Hepatocyte (in vitro differentiated cells): Measurements from ENCODE around the gene PDE4B. TPM values are rescaled to one million over a fixed set of nuclear protein-coding genes. Genes with fewer than 3 reads are reported as not detected.

Source experiments
- DNase-seq: peaks from one replicate; pipeline ENCODE4 v3.0.0-alpha.2; 2016; ENCODE audit warnings: low spot score
- H2AFZ ChIP-seq: fragments of 200-600 bp; sonication (generic); 2 replicates; pipeline ENCODE4 v1.6.0; 2016; ENCODE audit warnings: antibody characterized with exemption, mild to moderate bottlenecking
- H3K27ac ChIP-seq: fragments of 200-600 bp; sonication (generic); 2 replicates; pipeline ENCODE4 v1.5.1; 2016; ENCODE audit warnings: mild to moderate bottlenecking
- H3K27me3 ChIP-seq: fragments of 200-600 bp; sonication (generic); 2 replicates; pipeline ENCODE4 v1.6.1; 2016
- H3K36me3 ChIP-seq: fragments of 200-600 bp; sonication (generic); replicated peaks from 2 replicates; pipeline ENCODE4 v1.5.1; 2016; ENCODE audit warnings: low read depth; ENCODE audit not compliant: insufficient read depth
- H3K4me1 ChIP-seq: fragments of 200-600 bp; sonication (generic); 2 replicates; pipeline ENCODE4 v1.5.1; 2016; ENCODE audit warnings: mild to moderate bottlenecking, moderate library complexity; ENCODE audit not compliant: insufficient read depth
- H3K4me2 ChIP-seq: fragments of 200-600 bp; sonication (generic); 2 replicates; pipeline ENCODE4 v1.6.0; 2016
- H3K4me3 ChIP-seq: fragments of 200-600 bp; sonication (generic); 2 replicates; pipeline ENCODE4 v1.5.1; 2016; ENCODE audit warnings: mild to moderate bottlenecking
- H3K79me2 ChIP-seq: fragments of 200-600 bp; sonication (generic); 2 replicates; pipeline ENCODE4 v1.6.0; 2017; ENCODE audit warnings: mild to moderate bottlenecking
- H3K9me2 ChIP-seq: fragments of 200-600 bp; sonication (generic); replicated peaks from 2 replicates; pipeline ENCODE4 v1.6.0; 2017; ENCODE audit warnings: mild to moderate bottlenecking; ENCODE audit not compliant: insufficient read depth
- H3K9me3 ChIP-seq: fragments of 200-600 bp; sonication (generic); 2 replicates; pipeline ENCODE4 v1.5.1; 2016; ENCODE audit warnings: low read depth, mild to moderate bottlenecking
- H4K20me1 ChIP-seq: fragments of 200-600 bp; sonication (generic); 2 replicates; pipeline ENCODE4 v1.6.0; 2016; ENCODE audit warnings: mild to moderate bottlenecking; ENCODE audit not compliant: insufficient read depth, poor library complexity, severe bottlenecking
- CTCF ChIP-seq: fragments of 200-600 bp; sonication (generic); IDR thresholded peaks from 2 replicates; pipeline ENCODE4 v1.5.1; 2016; ENCODE audit warnings: antibody characterized with exemption, mild to moderate bottlenecking; ENCODE audit not compliant: poor library complexity
- EZH2 ChIP-seq: fragments of 200-600 bp; sonication (generic); IDR thresholded peaks from 2 replicates; pipeline ENCODE4 v1.6.1; 2016; ENCODE audit warnings: antibody characterized with exemption, mild to moderate bottlenecking, borderline replicate concordance
- EZH2phosphoT487 ChIP-seq: fragments of 200-600 bp; sonication (generic); IDR thresholded peaks from one replicate; pipeline ENCODE4 v1.6.1; 2018; ENCODE audit warnings: antibody characterized with exemption, mild to moderate bottlenecking, low read depth, moderate library complexity; ENCODE audit not compliant: unreplicated experiment, severe bottlenecking
- WGBS: methylation state at CpG from one replicate; pipeline ENCODE4 v1.1.6; 2016; ENCODE audit warnings: low lambda C conversion rate; ENCODE audit errors: missing lambda C conversion rate; 5-methylcytosine and 5-hydroxymethylcytosine counted together
- polyA plus RNA-seq: library from polyadenylated mRNA; unstranded; fragments of >200 nt; fragmentation: Nextera tagmentation; extraction: Ambion mirVana; gene quantifications from 2 replicates; pipeline ENCODE4 v1.2.1, GENCODE V29; 2016
- total RNA-seq: library from RNA; depleted of rRNA; stranded (reverse); fragments of >200 nt; gene quantifications from 2 replicates; pipeline ENCODE4 v1.2.3, GENCODE V29; 2014

Gene PDE4B
- total and polyA plus RNA-seq, 2 experiments from 2014 or later: 1.8 to 3.4 TPM

- H3K4me1 ChIP-seq: no peaks in the 10 kb centered on the region
- no peak overlapping the region for H3K4me2 ChIP-seq
- no peaks in the 10 kb centered on the region for H3K27me3 ChIP-seq
- no peak for DNase-seq
- no peak overlapping the region for H3K4me3 ChIP-seq
- H3K27ac ChIP-seq: no peak overlapping the region
- H2AFZ ChIP-seq: no peak overlapping the region
- H3K79me2 ChIP-seq: no peaks in the 10 kb centered on the region
- H3K36me3 ChIP-seq: no peaks in the 10 kb centered on the region
- no peaks in the 10 kb centered on the region for H3K9me2 ChIP-seq
- no peaks in the 10 kb centered on the region for H4K20me1 ChIP-seq
- WGBS: 45% methylated on average over 4 of the region's 4 CpGs
- H3K9me3 ChIP-seq: no peaks in the 10 kb centered on the region
- TF ChIP-seq CTCF (no peak), EZH2 (no peak), EZH2phosphoT487 (no peak)
These were observed 87.9 kb downstream of the PDE4B start for GRCh38 chr1:65880611-65881010.

GRCh38 chr1:65881067-65881594 is 88.4 kb downstream of the PDE4B start:
- H3K4me1 ChIP-seq: no peaks in the 10 kb centered on the region
- 86% methylated on average over 2 of the region's 2 CpGs for WGBS
- no peak overlapping the region for H3K27ac ChIP-seq
- no peak for DNase-seq
- H3K9me3 ChIP-seq: no peaks in the 10 kb centered on the region
- H3K4me2 ChIP-seq: no peak overlapping the region
- no peaks in the 10 kb centered on the region for H3K79me2 ChIP-seq
- H4K20me1 ChIP-seq: no peaks in the 10 kb centered on the region
- no peaks in the 10 kb centered on the region for H3K9me2 ChIP-seq
- no peaks in the 10 kb centered on the region for H3K27me3 ChIP-seq
- no peak overlapping the region for H3K4me3 ChIP-seq
- H3K36me3 ChIP-seq: no peaks in the 10 kb centered on the region
- no peak overlapping the region for H2AFZ ChIP-seq
- TF ChIP-seq CTCF: no peak

- Histone ChIP-seq H3K4me2 (no peak overlapping the region), H3K9me3 (no peaks in the 10 kb centered on the region), H2AFZ (no peak overlapping the region), H3K79me2 (no peaks in the 10 kb centered on the region), H4K20me1 (no peaks in the 10 kb centered on the region), H3K4me3 (no peak overlapping the region), H3K27me3 (no peaks in the 10 kb centered on the region), H3K9me2 (no peaks in the 10 kb centered on the region), H3K4me1 (no peaks in the 10 kb centered on the region), H3K36me3 (no peaks in the 10 kb centered on the region), H3K27ac (no peak overlapping the region)
- DNase-seq: no peak
- TF ChIP-seq CTCF (no peak), EZH2 (no peak), EZH2phosphoT487 (no peak)
- 71% methylated on average over 1 of the region's 1 CpG for WGBS
These were observed 89.4 kb downstream of the PDE4B start for GRCh38 chr1:65882076-65882475.

GRCh38 chr1:65889441-65889840 is 96.7 kb downstream of the PDE4B start:
- H3K4me1 ChIP-seq: no peaks in the 10 kb centered on the region
- no peak overlapping the region for H3K4me2 ChIP-seq
- DNase-seq: no peak
- no peaks in the 10 kb centered on the region for H4K20me1 ChIP-seq
- H3K79me2 ChIP-seq: no peaks in the 10 kb centered on the region
- H3K36me3 ChIP-seq: no peaks in the 10 kb centered on the region
- no peak overlapping the region for H3K4me3 ChIP-seq
- TF ChIP-seq EZH2phosphoT487: no peak
- TF ChIP-seq CTCF: no peak
- TF ChIP-seq EZH2: no peak
- H3K27me3 ChIP-seq: no peaks in the 10 kb centered on the region
- H3K27ac ChIP-seq: no peak overlapping the region
- H3K9me3 ChIP-seq: peaks cover 6% of the 10 kb centered on the region
- H3K9me2 ChIP-seq: no peaks in the 10 kb centered on the region
- no peak overlapping the region for H2AFZ ChIP-seq
